Vagina (tissue), 2 donors: ENCODE data around the gene USP49.

Source experiments
- POLR2A ChIP-seq, 2 donors: fragments of 450-650 bp; IDR thresholded peaks; one replicate each; pipeline ENCODE4 v1.6.1; 2017; ENCODE audit warnings: antibody characterized with exemption in 2 of 2, mild to moderate bottlenecking in 2 of 2, moderate library complexity in 2 of 2
- POLR2AphosphoS5 ChIP-seq, 2 donors: sonication (generic); formaldehyde crosslinking; IDR thresholded peaks; one replicate each; pipeline ENCODE4 v1.9.0; 2017; ENCODE audit warnings: antibody characterized with exemption in 2 of 2, mild to moderate bottlenecking in 2 of 2, low read depth in 1 of 2; ENCODE audit not compliant: insufficient read depth in 1 of 2
- TF ChIP-seq, protein P1 (sequence below), 3 experiments: fragments of 450-650 bp in 2 of 3; fragments of 200-600 bp in 1 of 3; sonication (generic) in 1 of 3; IDR thresholded peaks; one replicate each; pipeline ENCODE4 v1.5.1; 2017 to 2019; ENCODE audit warnings: antibody characterized with exemption in 3 of 3, mild to moderate bottlenecking in 2 of 3, moderate library complexity in 2 of 3

DNA sequence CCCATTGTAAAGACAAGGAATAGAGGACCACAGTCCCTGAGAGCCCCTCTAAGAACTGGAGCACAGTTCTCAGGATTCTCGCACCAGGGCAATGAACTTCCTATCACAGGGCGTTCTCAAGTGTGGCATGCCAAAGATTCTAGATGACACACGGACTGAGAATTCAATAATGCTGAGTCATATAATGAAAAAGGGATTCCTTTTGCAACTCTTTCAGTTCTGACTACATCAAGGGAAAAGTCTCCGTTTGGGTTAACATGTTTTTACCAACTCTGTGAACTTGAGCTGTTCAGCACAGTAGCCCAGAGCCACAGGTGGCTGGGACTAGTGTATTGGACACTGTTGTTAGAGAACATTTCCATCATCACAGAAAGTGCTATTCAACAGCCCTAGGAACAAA, 22.4 kb upstream of the USP49 start:
- TF ChIP-seq, protein P1, sequence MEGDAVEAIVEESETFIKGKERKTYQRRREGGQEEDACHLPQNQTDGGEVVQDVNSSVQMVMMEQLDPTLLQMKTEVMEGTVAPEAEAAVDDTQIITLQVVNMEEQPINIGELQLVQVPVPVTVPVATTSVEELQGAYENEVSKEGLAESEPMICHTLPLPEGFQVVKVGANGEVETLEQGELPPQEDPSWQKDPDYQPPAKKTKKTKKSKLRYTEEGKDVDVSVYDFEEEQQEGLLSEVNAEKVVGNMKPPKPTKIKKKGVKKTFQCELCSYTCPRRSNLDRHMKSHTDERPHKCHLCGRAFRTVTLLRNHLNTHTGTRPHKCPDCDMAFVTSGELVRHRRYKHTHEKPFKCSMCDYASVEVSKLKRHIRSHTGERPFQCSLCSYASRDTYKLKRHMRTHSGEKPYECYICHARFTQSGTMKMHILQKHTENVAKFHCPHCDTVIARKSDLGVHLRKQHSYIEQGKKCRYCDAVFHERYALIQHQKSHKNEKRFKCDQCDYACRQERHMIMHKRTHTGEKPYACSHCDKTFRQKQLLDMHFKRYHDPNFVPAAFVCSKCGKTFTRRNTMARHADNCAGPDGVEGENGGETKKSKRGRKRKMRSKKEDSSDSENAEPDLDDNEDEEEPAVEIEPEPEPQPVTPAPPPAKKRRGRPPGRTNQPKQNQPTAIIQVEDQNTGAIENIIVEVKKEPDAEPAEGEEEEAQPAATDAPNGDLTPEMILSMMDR (IDR thresholded peaks at IDR 0.05): no peak
- TF ChIP-seq POLR2A (IDR thresholded peaks at IDR 0.05): no peak
- TF ChIP-seq POLR2AphosphoS5 (IDR thresholded peaks at IDR 0.05; ENCODE audit: insufficient read depth in 1 of 2, low read depth in 1 of 2): no peak
